Measurements from ENCODE around the gene C9orf152.

- TF ChIP-seq, protein P1, sequence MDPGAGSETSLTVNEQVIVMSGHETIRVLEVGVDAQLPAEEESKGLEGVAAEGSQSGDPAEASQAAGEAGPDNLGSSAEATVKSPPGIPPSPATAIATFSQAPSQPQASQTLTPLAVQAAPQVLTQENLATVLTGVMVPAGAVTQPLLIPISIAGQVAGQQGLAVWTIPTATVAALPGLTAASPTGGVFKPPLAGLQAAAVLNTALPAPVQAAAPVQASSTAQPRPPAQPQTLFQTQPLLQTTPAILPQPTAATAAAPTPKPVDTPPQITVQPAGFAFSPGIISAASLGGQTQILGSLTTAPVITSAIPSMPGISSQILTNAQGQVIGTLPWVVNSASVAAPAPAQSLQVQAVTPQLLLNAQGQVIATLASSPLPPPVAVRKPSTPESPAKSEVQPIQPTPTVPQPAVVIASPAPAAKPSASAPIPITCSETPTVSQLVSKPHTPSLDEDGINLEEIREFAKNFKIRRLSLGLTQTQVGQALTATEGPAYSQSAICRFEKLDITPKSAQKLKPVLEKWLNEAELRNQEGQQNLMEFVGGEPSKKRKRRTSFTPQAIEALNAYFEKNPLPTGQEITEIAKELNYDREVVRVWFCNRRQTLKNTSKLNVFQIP (CRISPR knock-in tag; IDR thresholded peaks at IDR 0.05; ENCODE audit: borderline replicate concordance, low read depth), result no peak
- TF ChIP-seq ISL1 (CRISPR knock-in tag; IDR thresholded peaks at IDR 0.05), result no peak
- TF ChIP-seq RARB (CRISPR knock-in tag; IDR thresholded peaks at IDR 0.05), result no peak
- TF ChIP-seq CREB5 (CRISPR knock-in tag; IDR thresholded peaks at IDR 0.05; ENCODE audit: low read depth), result no peak
- TF ChIP-seq PATZ1 (CRISPR knock-in tag; IDR thresholded peaks at IDR 0.05; ENCODE audit: borderline replicate concordance), result no peak
- no peak for TF ChIP-seq SNAI2 (CRISPR knock-in tag; IDR thresholded peaks at IDR 0.05)
- no peak for TF ChIP-seq ESRRG (CRISPR knock-in tag; IDR thresholded peaks at IDR 0.05)
- no peak for TF ChIP-seq TOX (CRISPR knock-in tag; IDR thresholded peaks at IDR 0.05; ENCODE audit: borderline replicate concordance)
- TF ChIP-seq, protein P2, sequence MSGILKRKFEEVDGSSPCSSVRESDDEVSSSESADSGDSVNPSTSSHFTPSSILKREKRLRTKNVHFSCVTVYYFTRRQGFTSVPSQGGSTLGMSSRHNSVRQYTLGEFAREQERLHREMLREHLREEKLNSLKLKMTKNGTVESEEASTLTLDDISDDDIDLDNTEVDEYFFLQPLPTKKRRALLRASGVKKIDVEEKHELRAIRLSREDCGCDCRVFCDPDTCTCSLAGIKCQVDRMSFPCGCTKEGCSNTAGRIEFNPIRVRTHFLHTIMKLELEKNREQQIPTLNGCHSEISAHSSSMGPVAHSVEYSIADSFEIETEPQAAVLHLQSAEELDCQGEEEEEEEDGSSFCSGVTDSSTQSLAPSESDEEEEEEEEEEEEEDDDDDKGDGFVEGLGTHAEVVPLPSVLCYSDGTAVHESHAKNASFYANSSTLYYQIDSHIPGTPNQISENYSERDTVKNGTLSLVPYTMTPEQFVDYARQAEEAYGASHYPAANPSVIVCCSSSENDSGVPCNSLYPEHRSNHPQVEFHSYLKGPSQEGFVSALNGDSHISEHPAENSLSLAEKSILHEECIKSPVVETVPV (CRISPR knock-in tag; IDR thresholded peaks at IDR 0.05), result no peak
- no peak for TF ChIP-seq ZNF565 (CRISPR knock-in tag; conservative IDR thresholded peaks at IDR 0.05; ENCODE audit: low read depth)
- TF ChIP-seq OSR1 (CRISPR knock-in tag; IDR thresholded peaks at IDR 0.05), result no peak
Observed at GRCh38 chr9:110214090-110214489, 6.1 kb upstream of the C9orf152 start.

All from SK-N-SH treated with all-trans-retinoic acid at 6 μM for 48 hours (cell line).